ENCODE results near the gene CAMTA1. TPM values are rescaled to one million over a fixed set of nuclear protein-coding genes. Genes with fewer than 3 reads are reported as not detected.
A peak's percentile ranks its signal among the peaks of the same experiment; 100 is the strongest.

CAMTA1 gene
- total and polyA plus RNA-seq, 2 experiments from 2014 or later: 213 to 341 TPM

GRCh38 chr1:7717748-7718368 lies 932.6 kb downstream of the CAMTA1 start:
- H3K4me3 ChIP-seq: no peak overlapping the region
- no peak for DNase-seq (ENCODE audit: low read depth in 1 of 2, low spot score in 1 of 2)
- TF ChIP-seq, protein P1, sequence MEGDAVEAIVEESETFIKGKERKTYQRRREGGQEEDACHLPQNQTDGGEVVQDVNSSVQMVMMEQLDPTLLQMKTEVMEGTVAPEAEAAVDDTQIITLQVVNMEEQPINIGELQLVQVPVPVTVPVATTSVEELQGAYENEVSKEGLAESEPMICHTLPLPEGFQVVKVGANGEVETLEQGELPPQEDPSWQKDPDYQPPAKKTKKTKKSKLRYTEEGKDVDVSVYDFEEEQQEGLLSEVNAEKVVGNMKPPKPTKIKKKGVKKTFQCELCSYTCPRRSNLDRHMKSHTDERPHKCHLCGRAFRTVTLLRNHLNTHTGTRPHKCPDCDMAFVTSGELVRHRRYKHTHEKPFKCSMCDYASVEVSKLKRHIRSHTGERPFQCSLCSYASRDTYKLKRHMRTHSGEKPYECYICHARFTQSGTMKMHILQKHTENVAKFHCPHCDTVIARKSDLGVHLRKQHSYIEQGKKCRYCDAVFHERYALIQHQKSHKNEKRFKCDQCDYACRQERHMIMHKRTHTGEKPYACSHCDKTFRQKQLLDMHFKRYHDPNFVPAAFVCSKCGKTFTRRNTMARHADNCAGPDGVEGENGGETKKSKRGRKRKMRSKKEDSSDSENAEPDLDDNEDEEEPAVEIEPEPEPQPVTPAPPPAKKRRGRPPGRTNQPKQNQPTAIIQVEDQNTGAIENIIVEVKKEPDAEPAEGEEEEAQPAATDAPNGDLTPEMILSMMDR (IDR thresholded peaks at IDR 0.05; ENCODE audit: low read depth, low read length): no peak
- no peaks in the 10 kb centered on the region for H3K27me3 ChIP-seq
- no peak overlapping the region for H3K27ac ChIP-seq
- no peaks in the 10 kb centered on the region for H3K9me3 ChIP-seq (ENCODE audit: low read depth)
- no peaks in the 10 kb centered on the region for H3K36me3 ChIP-seq
- peaks cover 3% of the 10 kb centered on the region for H3K4me1 ChIP-seq (ENCODE audit: low read depth)

- no peaks in the 10 kb centered on the region for H3K36me3 ChIP-seq
- TF ChIP-seq, protein P1 (IDR thresholded peaks at IDR 0.05; ENCODE audit: low read depth, low read length): no peak
- peaks cover 3% of the 10 kb centered on the region for H3K4me1 ChIP-seq (ENCODE audit: low read depth)
- DNase-seq (ENCODE audit: low read depth in 1 of 2, low spot score in 1 of 2): peak in 1 of 2 donors; percentile 38
- no peaks in the 10 kb centered on the region for H3K9me3 ChIP-seq (ENCODE audit: low read depth)
- H3K4me3 ChIP-seq: no peak overlapping the region
- H3K27ac ChIP-seq: no peak overlapping the region
- H3K27me3 ChIP-seq: no peaks in the 10 kb centered on the region
These were observed 934.3 kb downstream of the CAMTA1 start for GRCh38 chr1:7719468-7720094.

DNA sequence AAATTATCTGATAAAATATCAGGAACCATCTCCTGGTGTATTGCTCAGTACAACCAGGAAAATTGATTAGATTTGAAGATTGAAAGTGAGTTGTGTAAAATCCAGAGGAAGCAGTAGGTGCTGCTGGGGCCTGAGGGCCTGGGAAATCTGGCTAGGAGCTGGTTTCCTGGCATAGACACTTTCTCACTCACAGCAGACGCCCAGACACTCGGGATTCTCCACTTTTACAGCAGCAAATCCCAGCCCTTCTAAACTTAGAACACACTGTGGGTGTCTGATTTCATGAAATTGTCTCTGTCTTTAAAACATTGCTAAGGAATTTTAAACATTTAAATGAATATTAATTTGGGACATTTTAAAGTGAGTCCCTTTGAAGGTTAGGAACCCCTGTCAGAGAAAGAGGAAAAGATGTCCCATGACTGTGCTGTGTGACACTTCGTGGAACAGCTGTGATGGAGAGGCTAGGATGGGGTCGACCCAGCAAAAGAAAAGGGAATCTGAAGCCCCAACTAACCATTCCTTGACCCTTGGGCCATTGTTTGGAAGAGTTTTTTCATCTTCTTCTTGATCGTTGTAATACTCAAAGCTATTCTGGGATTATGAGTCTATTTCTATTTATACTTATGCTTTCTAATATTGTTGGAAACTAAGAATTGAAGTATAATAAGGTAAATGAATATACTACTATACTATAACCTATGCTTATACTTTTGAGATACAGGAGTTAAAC lies 936.9 kb downstream of the CAMTA1 start:
- Histone ChIP-seq H3K27ac (no peak overlapping the region), H3K27me3 (no peaks in the 10 kb centered on the region), H3K4me3 (no peak overlapping the region), H3K4me1 (ENCODE audit: low read depth) (peaks cover 3% of the 10 kb centered on the region), H3K9me3 (ENCODE audit: low read depth) (no peaks in the 10 kb centered on the region), H3K36me3 (no peaks in the 10 kb centered on the region)
- TF ChIP-seq, protein P1 (IDR thresholded peaks at IDR 0.05; ENCODE audit: low read depth, low read length): no peak
- no peak for DNase-seq (ENCODE audit: low read depth in 1 of 2, low spot score in 1 of 2)

GRCh38 chr1:7722670-7723012 lies 937.4 kb downstream of the CAMTA1 start:
- no peaks in the 10 kb centered on the region for H3K36me3 ChIP-seq
- no peak overlapping the region for H3K27ac ChIP-seq
- peaks cover 3% of the 10 kb centered on the region for H3K4me1 ChIP-seq (ENCODE audit: low read depth)
- H3K9me3 ChIP-seq (ENCODE audit: low read depth): no peaks in the 10 kb centered on the region
- TF ChIP-seq, protein P1 (IDR thresholded peaks at IDR 0.05; ENCODE audit: low read depth, low read length): no peak
- DNase-seq (ENCODE audit: low read depth in 1 of 2, low spot score in 1 of 2): no peak
- no peak overlapping the region for H3K4me3 ChIP-seq
- no peaks in the 10 kb centered on the region for H3K27me3 ChIP-seq

DNA sequence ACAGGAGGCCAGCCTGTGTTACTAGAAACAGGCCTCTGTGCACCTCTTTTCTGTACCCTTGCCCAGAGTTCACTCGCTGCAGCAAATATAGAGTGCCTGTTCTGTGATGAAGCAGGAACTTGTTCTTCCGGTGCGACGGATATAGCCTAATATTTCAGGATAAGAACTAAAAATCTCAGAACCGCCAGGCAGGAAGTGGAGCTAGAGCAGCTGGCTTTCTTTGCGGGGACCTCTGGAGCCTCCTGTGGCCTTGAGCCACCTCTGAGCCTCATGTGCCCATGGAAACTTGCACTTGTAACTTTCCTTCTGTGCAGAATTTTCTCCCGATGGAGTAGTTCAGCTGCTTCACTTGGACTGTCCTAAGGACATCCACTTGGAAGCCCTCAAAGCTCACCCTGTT lies 941.4 kb downstream of the CAMTA1 start:
- H3K27ac ChIP-seq: no peak overlapping the region
- H3K9me3 ChIP-seq (ENCODE audit: low read depth): no peaks in the 10 kb centered on the region
- H3K4me1 ChIP-seq (ENCODE audit: low read depth): no peaks in the 10 kb centered on the region
- TF ChIP-seq, protein P1 (IDR thresholded peaks at IDR 0.05; ENCODE audit: low read depth, low read length): no peak
- H3K27me3 ChIP-seq: no peaks in the 10 kb centered on the region
- DNase-seq (ENCODE audit: low read depth in 1 of 2, low spot score in 1 of 2): peak in 1 of 2 donors; percentile 6
- H3K36me3 ChIP-seq: no peaks in the 10 kb centered on the region
- no peak overlapping the region for H3K4me3 ChIP-seq

Measured in cardiac muscle cell (in vitro differentiated cells and primary cell).